Prostate gland (tissue), 2 donors: ENCODE measurements around the gene MYO5C.

Experiments used
- POLR2A ChIP-seq: fragments of 450-650 bp; IDR thresholded peaks from one replicate; pipeline ENCODE4 v1.6.1; 2016; ENCODE audit warnings: antibody characterized with exemption, mild to moderate bottlenecking
- TF ChIP-seq, protein P1 (sequence below), 4 experiments: fragments of 200-600 bp in 2 of 4; fragments of 450-650 bp in 2 of 4; sonication (generic) in 2 of 4; IDR thresholded peaks; 1 replicate in 3 of 4; 2 replicates in 1 of 4; pipeline ENCODE4 v1.5.1; 2016 to 2019; ENCODE audit warnings: antibody characterized with exemption in 4 of 4, mild to moderate bottlenecking in 2 of 4, moderate library complexity in 2 of 4

DNA sequence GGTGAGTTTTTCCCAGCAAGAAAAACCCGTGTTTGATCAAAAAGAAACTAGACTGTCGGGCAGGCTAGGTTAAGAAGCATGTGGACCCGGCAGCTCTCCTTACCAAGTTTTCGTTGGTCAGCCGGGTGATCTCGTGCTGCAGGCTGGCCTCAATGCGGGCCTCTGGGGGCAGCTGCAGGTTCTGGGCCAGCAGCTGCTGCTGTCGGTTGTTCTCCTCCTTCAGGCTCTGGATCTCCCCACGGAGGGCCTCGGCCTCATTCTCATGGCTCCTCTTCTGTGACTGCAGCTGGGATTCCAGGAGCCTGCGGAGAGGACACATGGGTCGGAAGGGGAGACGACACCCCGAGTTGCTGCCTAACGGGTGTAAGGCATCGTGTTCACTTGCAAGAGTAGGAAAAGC is 44.5 kb upstream of the MYO5C start:
- TF ChIP-seq POLR2A: no peak
- TF ChIP-seq, protein P1, sequence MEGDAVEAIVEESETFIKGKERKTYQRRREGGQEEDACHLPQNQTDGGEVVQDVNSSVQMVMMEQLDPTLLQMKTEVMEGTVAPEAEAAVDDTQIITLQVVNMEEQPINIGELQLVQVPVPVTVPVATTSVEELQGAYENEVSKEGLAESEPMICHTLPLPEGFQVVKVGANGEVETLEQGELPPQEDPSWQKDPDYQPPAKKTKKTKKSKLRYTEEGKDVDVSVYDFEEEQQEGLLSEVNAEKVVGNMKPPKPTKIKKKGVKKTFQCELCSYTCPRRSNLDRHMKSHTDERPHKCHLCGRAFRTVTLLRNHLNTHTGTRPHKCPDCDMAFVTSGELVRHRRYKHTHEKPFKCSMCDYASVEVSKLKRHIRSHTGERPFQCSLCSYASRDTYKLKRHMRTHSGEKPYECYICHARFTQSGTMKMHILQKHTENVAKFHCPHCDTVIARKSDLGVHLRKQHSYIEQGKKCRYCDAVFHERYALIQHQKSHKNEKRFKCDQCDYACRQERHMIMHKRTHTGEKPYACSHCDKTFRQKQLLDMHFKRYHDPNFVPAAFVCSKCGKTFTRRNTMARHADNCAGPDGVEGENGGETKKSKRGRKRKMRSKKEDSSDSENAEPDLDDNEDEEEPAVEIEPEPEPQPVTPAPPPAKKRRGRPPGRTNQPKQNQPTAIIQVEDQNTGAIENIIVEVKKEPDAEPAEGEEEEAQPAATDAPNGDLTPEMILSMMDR (IDR thresholded peaks at IDR 0.05): no peak
